Stimulated activated CD8-positive, alpha-beta memory T cell treated with anti-CD3 and anti-CD28 coated beads, Interleukin-7, amount 100 ng/mL, for 24 hours (primary cell): Measurements from ENCODE around the gene WFDC10A.
"Not testable (repeated sequence)": the region's sequence is repeated elsewhere in the genome, so short reads cannot be mapped to it uniquely, and the experiment has no call there.

Source experiments
- DNase-seq: peaks from one replicate; pipeline ENCODE4 v3.0.0-alpha.2; 2020; ENCODE audit warnings: low read depth

The WFDC10A gene

GRCh38 chr20:45647441-45648050 is 18.0 kb downstream of the WFDC10A start:
- no peak for DNase-seq

GRCh38 chr20:45649312-45649863 is 19.8 kb downstream of the WFDC10A start:
- DNase-seq: no peak

- DNase-seq: not testable (repeated sequence)
Observed at GRCh38 chr20:45651726-45652125, 22.2 kb downstream of the WFDC10A start.

- DNase-seq: not testable (repeated sequence)
Observed at GRCh38 chr20:45657038-45657437, 27.5 kb downstream of the WFDC10A start.

- DNase-seq: no peak
Observed at GRCh38 chr20:45670139-45670538, 40.6 kb downstream of the WFDC10A start, which contains the start of gene WFDC11. WFDC11 (minus strand) TSS chr20:45670239; CDS start chr20:45650600, 19,639 bp downstream.

- DNase-seq: no peak
Observed at GRCh38 chr20:45672765-45673164, 43.2 kb downstream of the WFDC10A start.

GRCh38 chr20:45679650-45680049 is 50.1 kb downstream of the WFDC10A start:
- no peak for DNase-seq
